Body of pancreas (tissue), 4 donors: ENCODE measurements around the gene LRP1.

ENCODE experiments used
- POLR2A ChIP-seq, 3 donors: fragments of 450-650 bp; IDR thresholded peaks; one replicate each; pipeline ENCODE4 v1.6.1; 2016; ENCODE audit warnings: antibody characterized with exemption in 3 of 3, mild to moderate bottlenecking in 2 of 3
- TF ChIP-seq, protein P1 (sequence below), 7 experiments: fragments of 450-650 bp in 4 of 7; fragments of 200-600 bp in 3 of 7; sonication (generic) in 3 of 7; IDR thresholded peaks; one replicate each; pipeline ENCODE4 v1.5.1; 2016 to 2019; ENCODE audit warnings: antibody characterized with exemption in 7 of 7

DNA sequence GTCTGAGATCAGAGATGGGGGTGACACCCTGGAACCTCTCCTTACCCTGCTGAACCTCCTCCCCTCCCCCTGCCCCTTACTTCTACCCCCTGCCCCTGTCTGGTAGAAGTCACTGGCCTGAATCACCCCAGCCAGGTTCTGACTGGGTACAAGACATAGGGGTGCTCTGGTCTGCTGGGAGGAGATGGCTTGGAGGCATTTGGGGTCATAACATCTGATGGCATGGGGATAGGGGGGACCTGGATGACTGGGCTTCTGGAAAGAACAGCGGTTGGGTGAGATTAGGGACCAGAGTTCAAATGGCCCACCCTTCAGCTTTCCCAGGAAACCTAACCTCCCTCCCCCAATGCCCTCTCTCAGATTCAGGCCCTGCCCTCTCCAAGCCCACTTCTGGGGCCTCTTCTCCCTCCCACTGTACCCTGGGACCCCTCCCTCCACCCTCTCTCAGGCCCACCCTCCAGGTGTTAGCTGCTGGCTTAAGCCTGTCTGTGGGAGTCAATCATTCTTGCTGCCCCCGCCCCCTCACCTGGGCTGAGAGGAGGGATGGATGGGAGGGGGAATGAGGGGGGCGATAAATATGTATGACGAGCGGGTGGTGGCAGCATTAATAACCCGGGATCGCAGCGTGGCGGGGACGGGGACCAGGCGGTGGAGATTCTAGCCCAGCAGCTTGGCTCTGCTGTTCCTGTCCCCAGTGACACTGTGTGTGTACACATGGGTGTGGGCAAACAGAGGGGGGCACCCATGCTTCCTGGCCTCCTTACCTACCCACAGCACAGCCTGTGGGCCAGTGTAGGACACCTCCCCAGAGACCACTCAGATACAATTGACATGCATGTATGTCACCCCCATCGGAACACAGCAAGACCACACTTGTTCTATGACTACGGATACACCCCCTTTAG is 94.3 kb downstream of the LRP1 start:
- TF ChIP-seq, protein P1, sequence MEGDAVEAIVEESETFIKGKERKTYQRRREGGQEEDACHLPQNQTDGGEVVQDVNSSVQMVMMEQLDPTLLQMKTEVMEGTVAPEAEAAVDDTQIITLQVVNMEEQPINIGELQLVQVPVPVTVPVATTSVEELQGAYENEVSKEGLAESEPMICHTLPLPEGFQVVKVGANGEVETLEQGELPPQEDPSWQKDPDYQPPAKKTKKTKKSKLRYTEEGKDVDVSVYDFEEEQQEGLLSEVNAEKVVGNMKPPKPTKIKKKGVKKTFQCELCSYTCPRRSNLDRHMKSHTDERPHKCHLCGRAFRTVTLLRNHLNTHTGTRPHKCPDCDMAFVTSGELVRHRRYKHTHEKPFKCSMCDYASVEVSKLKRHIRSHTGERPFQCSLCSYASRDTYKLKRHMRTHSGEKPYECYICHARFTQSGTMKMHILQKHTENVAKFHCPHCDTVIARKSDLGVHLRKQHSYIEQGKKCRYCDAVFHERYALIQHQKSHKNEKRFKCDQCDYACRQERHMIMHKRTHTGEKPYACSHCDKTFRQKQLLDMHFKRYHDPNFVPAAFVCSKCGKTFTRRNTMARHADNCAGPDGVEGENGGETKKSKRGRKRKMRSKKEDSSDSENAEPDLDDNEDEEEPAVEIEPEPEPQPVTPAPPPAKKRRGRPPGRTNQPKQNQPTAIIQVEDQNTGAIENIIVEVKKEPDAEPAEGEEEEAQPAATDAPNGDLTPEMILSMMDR (IDR thresholded peaks at IDR 0.05), result no peak
- TF ChIP-seq POLR2A (IDR thresholded peaks at IDR 0.05), result no peak
